Stimulated activated CD8-positive, alpha-beta memory T cell treated with anti-CD3 and anti-CD28 coated beads, Interleukin-7, amount 100 ng/mL, for 4 hours (primary cell): ENCODE data around the gene GUCA1C.

ENCODE experiments used
- DNase-seq, 2 donors: peaks; one replicate each; pipeline ENCODE4 v3.0.0-alpha.2; 2020; ENCODE audit warnings: low read depth in 2 of 2

GUCA1C gene

GRCh38 chr3:108953700-108954099 lies at the start of gene GUCA1C:
GUCA1C (minus strand) TSS chr3:108953879; CDS start chr3:108953762, 117 bp downstream.
- DNase-seq = no peak

DNA sequence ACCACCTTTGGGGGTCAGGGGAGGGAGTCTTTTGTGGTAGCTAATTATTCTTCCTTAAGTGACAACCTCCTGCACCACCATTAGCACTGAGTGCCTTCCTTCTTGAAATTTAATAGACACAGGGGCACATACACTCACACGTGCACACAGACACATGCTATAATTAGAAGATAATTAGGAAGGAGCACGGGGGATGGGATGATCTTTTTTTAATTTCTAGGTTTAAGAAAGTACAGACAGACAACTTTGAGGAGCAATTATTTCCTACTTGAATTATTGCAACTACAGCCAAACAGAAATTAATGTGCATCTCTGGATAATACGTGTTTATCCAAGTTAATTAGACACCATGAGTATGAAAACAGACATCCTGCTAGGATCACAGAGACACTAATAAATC lies 44.8 kb upstream of the GUCA1C start:
- DNase-seq = no peak

- DNase-seq = no peak
These were observed 32.2 kb upstream of the GUCA1C start for GRCh38 chr3:108985844-108986243.

- DNase-seq = no peak
These were observed 29.4 kb upstream of the GUCA1C start for GRCh38 chr3:108983051-108983450.

GRCh38 chr3:108976058-108976457 lies 22.4 kb upstream of the GUCA1C start:
- DNase-seq = no peak

- DNase-seq = no peak
These were observed 19.3 kb upstream of the GUCA1C start for GRCh38 chr3:108973019-108973418.

GRCh38 chr3:108972482-108972881 lies 18.8 kb upstream of the GUCA1C start:
- DNase-seq = no peak

DNA sequence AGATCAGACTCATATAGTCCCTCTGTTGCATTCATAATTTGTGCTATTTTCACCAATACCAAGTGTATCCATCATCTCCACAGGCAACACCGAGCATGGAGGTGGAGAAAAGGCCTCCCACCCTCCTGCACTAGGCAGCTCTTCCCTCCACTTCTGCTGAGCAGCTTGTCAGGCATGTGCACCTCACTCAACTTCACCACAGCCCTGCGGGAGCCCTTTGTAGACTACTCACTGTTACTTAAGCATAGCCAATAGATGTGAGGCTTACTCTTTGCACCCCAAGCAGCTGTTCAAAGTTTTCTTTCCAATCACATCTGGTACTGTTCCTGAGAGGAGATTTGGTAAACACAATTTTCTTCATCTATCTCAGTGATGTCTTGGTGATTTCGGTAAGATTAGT lies 16.9 kb upstream of the GUCA1C start:
- DNase-seq = no peak

DNA sequence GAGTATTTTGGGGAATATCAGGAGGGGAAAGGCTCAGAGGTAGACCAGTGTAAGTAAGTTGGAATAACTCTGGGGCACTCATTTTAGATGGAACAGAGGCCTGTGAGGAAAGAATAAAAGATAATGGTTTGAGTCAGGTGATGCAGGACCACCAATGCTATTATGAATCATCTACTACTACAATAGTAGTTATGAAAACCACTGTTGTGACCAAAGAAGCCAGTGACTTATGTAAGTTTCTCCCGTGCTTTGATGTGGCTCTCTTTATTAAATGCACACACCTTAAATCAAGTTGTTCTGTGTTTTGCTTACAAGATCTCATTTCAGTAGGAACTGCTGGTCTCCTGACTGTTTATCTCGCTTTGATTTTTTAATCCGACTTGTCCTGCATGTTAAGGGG lies 13.1 kb upstream of the GUCA1C start:
- no peak for DNase-seq

GRCh38 chr3:108959017-108959416 lies 5.3 kb upstream of the GUCA1C start:
- no peak for DNase-seq

DNA sequence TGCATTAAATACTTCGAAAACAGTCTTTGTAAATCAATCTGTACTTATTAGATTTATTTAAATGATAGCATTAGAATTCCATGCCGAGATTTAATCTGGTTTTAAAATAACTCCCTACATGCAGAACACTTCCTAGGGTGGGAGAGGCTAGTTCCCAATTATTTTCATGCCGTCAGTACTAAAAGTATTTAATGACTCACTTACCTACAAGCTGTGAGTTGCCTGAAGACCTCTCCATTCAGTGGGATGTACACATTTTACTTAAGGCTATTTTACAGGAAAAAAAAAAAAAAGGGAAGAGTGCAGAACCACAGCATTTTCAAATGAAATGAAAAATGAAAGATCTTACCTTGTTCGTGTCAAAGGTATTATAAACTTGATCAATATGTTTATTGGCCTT lies 469 bp downstream of the GUCA1C start:
- no peak for DNase-seq

DNA sequence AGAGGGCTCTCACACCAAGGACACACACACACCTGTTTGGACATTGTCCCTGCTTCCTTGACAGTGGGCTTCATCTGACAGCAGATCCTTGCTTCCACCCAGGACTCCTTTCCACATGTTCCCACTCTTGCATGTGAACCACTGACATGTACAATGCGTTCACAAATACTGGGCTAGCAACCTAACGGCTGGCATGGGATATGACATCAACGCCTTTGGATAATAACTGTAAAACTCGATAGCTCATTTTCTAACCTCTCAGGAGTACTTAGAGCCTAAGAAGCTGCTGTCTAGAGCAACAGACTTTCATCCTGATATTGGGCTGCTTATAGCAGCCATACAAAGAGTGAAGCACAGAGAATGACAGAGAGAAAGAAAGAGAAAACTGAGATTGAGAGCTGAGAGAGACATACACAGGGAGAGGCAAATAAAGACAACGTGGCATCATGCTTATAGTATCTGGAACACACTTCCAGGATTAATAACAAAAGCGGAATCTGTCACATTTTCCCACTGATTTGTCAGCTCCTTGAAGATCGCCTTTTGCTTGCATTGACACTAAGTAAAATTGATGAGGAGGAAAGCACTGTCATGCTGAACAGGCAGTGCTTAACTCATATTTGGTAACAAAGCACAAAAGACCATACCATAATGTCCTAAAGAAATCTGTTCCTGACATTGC lies 1.7 kb downstream of the GUCA1C start:
- no peak for DNase-seq

GRCh38 chr3:108947855-108948254 lies 5.8 kb downstream of the GUCA1C start:
- DNase-seq = no peak

GRCh38 chr3:108946292-108947285 lies 7.1 kb downstream of the GUCA1C start:
- DNase-seq = no peak

DNA sequence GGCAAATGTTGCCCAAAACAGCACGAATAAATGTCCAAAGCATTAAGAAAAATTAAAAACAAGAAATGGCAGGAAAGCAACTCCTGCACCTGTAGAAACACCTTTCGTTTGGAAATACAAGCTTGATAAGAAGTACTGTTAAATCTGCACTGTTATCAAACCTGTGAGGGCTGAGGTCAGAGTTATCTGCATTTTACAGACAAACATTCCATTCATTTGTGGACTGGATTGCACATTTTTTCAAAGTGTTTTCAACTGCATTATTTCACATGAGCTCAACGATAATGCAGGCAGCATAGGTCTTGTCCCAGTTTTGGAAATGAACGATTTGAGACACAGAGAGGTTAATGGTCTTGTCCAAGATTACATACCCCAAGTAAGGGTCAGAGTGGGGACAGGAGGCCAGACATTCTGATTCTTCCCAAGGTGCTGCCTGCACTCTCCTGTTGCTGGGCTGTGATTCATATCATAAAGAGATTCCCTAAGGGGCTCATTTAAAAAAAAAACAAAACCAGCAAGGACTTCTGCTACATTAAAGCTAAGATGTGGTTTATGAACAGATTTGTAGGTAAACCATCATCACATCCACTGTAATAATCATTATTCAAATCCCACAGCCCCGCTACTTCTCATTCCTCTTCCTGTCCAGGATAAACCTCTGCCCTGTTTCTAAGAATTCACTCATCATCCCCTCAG lies 13.0 kb downstream of the GUCA1C start:
- no peak for DNase-seq

GRCh38 chr3:108940166-108940565 lies 13.5 kb downstream of the GUCA1C start:
- no peak for DNase-seq

DNA sequence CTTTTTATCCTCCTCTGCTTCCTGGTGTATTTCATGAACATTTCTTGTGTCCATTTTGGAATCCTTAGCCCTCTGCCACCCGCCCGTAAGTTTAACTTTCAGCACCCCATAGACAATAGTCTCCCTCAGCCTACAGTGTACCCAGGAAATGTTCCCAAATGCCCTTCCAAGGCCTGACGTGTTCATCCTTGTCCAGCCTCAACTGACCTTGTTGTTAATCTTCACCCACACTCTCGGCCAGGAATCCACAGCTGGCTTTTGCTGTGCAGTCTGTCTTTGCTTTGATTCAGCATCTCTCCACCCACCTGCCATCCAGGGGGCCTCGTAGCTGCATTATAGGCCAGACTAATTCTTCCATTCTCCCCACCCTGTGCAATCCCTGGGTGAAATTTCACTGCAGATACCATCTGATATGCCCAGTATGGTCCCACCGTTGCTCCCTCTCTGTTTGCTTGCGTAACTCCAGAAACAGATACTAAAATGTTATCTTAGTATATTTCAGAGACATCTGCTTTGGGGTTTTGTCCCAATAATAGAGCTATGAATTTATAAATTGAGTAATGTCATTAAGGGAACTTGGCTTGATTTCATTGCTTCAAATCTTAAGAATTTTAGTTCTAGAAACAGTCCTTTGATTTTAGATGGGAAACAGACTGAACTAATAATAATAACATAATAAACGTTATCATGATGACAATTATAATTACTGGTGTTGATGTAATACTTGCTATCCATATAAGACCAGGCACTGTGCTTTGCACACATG lies 16.6 kb downstream of the GUCA1C start:
- DNase-seq = no peak

DNA sequence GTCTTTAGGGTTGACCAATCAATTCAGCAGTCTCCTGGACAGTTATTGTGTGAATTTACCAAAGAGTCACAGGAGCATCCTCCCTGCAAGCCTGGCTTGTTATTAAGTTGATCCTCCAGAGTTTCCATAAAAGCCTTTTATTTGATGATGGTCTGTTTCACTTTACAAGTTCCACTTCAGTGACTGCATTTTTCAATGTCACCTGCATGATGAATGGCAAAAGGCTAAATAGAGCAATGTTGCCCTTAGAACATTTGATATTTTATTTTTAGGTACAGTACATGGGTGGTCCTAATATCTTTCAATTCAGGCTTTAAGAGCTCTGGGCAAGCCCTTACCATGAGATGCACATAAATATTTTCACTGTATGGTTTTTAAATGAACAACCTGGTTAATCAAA lies 22.6 kb downstream of the GUCA1C start:
- DNase-seq = no peak

DNA sequence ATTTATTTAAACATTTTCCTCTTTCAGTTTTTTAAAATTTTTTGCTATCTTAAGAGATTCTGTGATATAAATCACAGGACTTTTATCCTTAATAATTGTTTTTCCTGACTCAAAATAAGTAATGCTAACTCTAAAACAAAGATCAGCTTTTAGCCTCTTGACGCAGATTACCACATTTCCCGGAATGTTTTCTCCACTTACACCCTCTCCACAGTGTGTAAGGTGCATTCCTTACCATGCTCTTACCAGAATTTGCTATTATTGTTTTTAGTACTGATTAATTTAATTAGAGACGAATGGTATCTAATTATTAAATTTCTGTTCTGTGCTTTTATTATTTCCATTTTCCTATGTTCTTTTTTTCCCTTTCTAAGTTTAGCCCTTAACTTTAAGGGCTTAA lies 34.8 kb downstream of the GUCA1C start:
- no peak for DNase-seq

DNA sequence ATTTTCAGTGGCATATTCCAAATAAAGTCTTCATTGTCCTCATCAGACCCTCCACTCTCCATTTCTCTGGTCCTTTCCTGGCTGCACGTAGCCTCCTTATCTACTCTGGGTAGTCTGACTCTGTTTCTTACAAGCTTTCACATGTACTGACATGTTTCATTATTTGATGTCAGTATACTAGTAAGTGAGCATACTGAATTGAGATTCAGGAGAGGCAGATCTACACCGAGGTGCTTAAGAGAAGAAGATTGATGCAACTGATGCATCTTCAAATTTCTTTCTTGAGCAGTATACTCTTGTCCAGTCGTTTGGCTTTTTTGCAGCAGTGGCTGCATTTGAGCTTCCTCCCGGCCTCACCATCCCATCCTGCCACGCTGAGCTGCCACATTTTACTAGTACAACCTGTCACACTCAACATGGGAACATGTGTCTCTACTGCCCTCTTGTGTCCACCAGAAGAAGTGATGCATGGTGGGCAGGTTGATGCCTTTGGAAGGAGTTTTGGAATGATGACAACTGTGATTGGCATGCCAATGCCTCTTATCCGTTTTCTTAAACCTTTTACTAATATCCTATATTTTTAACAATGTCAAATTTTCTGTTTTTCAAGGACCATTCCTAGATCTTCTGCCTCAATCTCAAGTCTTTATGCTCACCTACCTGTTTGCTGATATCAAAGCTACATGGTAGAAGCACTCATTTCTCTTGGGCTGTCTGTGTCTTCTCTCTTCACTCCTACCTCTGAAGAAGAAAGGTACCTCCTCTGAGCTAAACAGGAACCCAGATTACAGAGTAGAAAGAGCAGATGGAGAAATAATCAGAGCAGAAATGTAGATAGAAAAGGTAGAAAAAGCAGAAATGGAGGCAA lies 38.7 kb downstream of the GUCA1C start:
- peak; percentile 21 to 32 for DNase-seq

GRCh38 chr3:108909799-108910198 lies 43.9 kb downstream of the GUCA1C start:
- DNase-seq = no peak
